ENCODE measurements around the gene CDK11B.
"Not testable (repeated sequence)": the region's sequence is repeated elsewhere in the genome, so short reads cannot be mapped to it uniquely, and the experiment has no call there.

GRCh38 chr1:1696431-1697357 is 37.9 kb upstream of the CDK11B start:
- TF ChIP-seq POLR2A, EP300, CTCF (IDR thresholded peaks at IDR 0.05): not testable (repeated sequence)

Data from ovary (tissue), 3 donors.